IPS DF 6.9 (cell line): ENCODE measurements around the gene MDH1.

Source experiments
- DNase-seq: peaks from one replicate; pipeline ENCODE4 v3.0.0-alpha.2; 2013; ENCODE audit warnings: low read depth, low spot score
- H3K27ac ChIP-seq: one replicate; pipeline ENCODE4 v1.5.1; 2013; ENCODE audit warnings: low read length, control low read depth
- H3K27me3 ChIP-seq: 2 replicates; pipeline ENCODE4 v1.6.1; 2013; ENCODE audit warnings: mild to moderate bottlenecking, low read length; ENCODE audit not compliant: control insufficient read depth, insufficient read depth
- H3K36me3 ChIP-seq: 2 replicates; pipeline ENCODE4 v1.6.1; 2013; ENCODE audit warnings: low read length; ENCODE audit not compliant: control insufficient read depth, insufficient read depth
- H3K4me1 ChIP-seq: 2 replicates; pipeline ENCODE4 v1.6.1; 2013; ENCODE audit warnings: low read length; ENCODE audit not compliant: control insufficient read depth, insufficient read depth
- H3K4me3 ChIP-seq: 2 replicates; pipeline ENCODE4 v1.5.1; 2013; ENCODE audit warnings: mild to moderate bottlenecking, low read length
- H3K9me3 ChIP-seq: 2 replicates; pipeline ENCODE4 v1.6.1; 2013; ENCODE audit warnings: low read length, inconsistent platforms; ENCODE audit not compliant: control insufficient read depth, insufficient read depth
- WGBS: extraction: QIAGEN DNeasy Blood & Tissue Kit; methylation state at CpG from one replicate; pipeline ENCODE4 v1.1.7; 2013; ENCODE audit warnings: mixed read lengths, missing lambda C conversion rate; ENCODE audit not compliant: insufficient read length, insufficient coverage; 5-methylcytosine and 5-hydroxymethylcytosine counted together

Gene MDH1

DNA sequence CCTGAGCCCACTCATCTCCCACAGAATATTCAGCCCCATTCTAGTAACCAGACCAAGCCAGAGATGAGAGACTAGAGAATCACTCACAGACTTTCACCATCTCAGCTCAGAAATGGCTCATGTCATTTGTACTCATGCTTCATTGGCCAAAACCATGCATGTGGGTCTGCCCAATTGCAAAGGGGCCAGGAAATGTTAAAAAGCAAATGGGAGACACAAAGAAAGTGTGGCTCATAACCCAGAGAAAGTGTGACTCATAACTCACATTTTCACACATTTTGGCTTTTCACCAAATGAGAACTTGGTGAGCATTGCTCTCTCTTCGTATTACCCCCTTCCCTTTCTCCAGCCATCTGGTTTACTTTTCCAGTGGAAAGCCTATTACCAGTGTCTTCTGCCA lies 66.2 kb downstream of the MDH1 start:
- H3K9me3 ChIP-seq, result no peaks in the 10 kb centered on the region
- H3K4me1 ChIP-seq, result no peaks in the 10 kb centered on the region
- no peak overlapping the region for H3K4me3 ChIP-seq
- H3K36me3 ChIP-seq, result no peaks in the 10 kb centered on the region
- H3K27me3 ChIP-seq, result no peaks in the 10 kb centered on the region
- H3K27ac ChIP-seq, result no peak overlapping the region
- no peak for DNase-seq
- WGBS, result no CpG with 5 or more reads among the region's 1 CpG
